Liver (tissue), 9 donors: ENCODE measurements around the gene PUS10. TPM values are rescaled to one million over a fixed set of nuclear protein-coding genes. Genes with fewer than 3 reads are reported as not detected.

Source experiments
- DNase-seq: peaks from one replicate; pipeline ENCODE4 v3.0.0-alpha.2; 2017; ENCODE audit warnings: low spot score
- H3K27ac ChIP-seq, 2 donors: one replicate each; pipeline ENCODE4 v1.7.0; 2013; ENCODE audit warnings: inconsistent platforms in 2 of 2, low read length in 2 of 2, control low read depth in 1 of 2, low read depth in 1 of 2, mild to moderate bottlenecking in 1 of 2
- H3K27me3 ChIP-seq, 4 donors: one replicate each; pipeline versions ENCODE4 v1.6.1 to v1.7.0; 2013; ENCODE audit warnings: low read length in 3 of 4, inconsistent platforms in 1 of 4, mild to moderate bottlenecking in 1 of 4, moderate library complexity in 1 of 4; ENCODE audit not compliant: control insufficient read depth in 4 of 4, insufficient read depth in 4 of 4
- H3K36me3 ChIP-seq, 4 donors: one replicate each; pipeline versions ENCODE4 v1.6.1 to v1.7.0; 2013; ENCODE audit warnings: low read length in 3 of 4, mild to moderate bottlenecking in 3 of 4, low read depth in 1 of 4, moderate library complexity in 1 of 4; ENCODE audit not compliant: control insufficient read depth in 4 of 4, insufficient read depth in 3 of 4
- H3K4me1 ChIP-seq, 4 donors: one replicate each; pipeline versions ENCODE4 v1.6.1 to v1.7.0; 2013; ENCODE audit warnings: low read length in 3 of 4, mild to moderate bottlenecking in 3 of 4, moderate library complexity in 1 of 4; ENCODE audit not compliant: control insufficient read depth in 4 of 4, insufficient read depth in 4 of 4
- H3K4me3 ChIP-seq, 3 donors: one replicate each; pipeline versions ENCODE4 v1.6.1 to v1.7.0; 2013; ENCODE audit warnings: low read length in 3 of 3, control low read depth in 1 of 3, low read depth in 1 of 3, mild to moderate bottlenecking in 1 of 3
- H3K9ac ChIP-seq, 2 donors: one replicate each; pipeline ENCODE4 v1.7.0; 2013; ENCODE audit warnings: low read length in 2 of 2, mild to moderate bottlenecking in 2 of 2, moderate library complexity in 2 of 2, control low read depth in 1 of 2, low read depth in 1 of 2
- H3K9me3 ChIP-seq, 4 donors: one replicate each; pipeline versions ENCODE4 v1.6.1 to v1.7.0; 2013; ENCODE audit warnings: low read length in 3 of 4; ENCODE audit not compliant: control insufficient read depth in 4 of 4
- ATF3 ChIP-seq: IDR thresholded peaks from 2 replicates; pipeline ENCODE4 v1.6.1; 2016; ENCODE audit warnings: antibody characterized with exemption
- CTCF ChIP-seq: fragments of 150-350 bp; IDR thresholded peaks from 2 replicates; pipeline ENCODE4 v1.5.1; 2017; ENCODE audit warnings: improper control_type of control experiment, low read depth, low read length; ENCODE audit not compliant: missing input control
- EGR1 ChIP-seq, 2 donors: IDR thresholded peaks; 2 replicates each; pipeline ENCODE4 v1.6.1; 2016 to 2018; ENCODE audit warnings: antibody characterized with exemption in 2 of 2, low read depth in 2 of 2
- FOXA1 ChIP-seq: IDR thresholded peaks from 2 replicates; pipeline ENCODE4 v1.6.1; 2016; ENCODE audit warnings: antibody characterized with exemption
- FOXA2 ChIP-seq: IDR thresholded peaks from 2 replicates; pipeline ENCODE4 v1.6.1; 2016; ENCODE audit warnings: antibody characterized with exemption
- GABPA ChIP-seq, 2 donors: IDR thresholded peaks in 1 of 2; conservative IDR thresholded peaks in 1 of 2; 2 replicates each; pipeline ENCODE4 v1.6.1; 2016; ENCODE audit warnings: antibody characterized with exemption in 2 of 2, mild to moderate bottlenecking in 1 of 2, moderate library complexity in 1 of 2
- HNF4A ChIP-seq, 2 donors: conservative IDR thresholded peaks; 2 replicates each; pipeline ENCODE4 v1.6.1; 2016; ENCODE audit warnings: antibody characterized with exemption in 2 of 2, mild to moderate bottlenecking in 2 of 2
- HNF4G ChIP-seq: IDR thresholded peaks from 2 replicates; pipeline ENCODE4 v1.6.1; 2016; ENCODE audit warnings: antibody characterized with exemption
- JUND ChIP-seq, 2 donors: IDR thresholded peaks; 2 replicates each; pipeline ENCODE4 v1.6.1; 2016; ENCODE audit warnings: antibody characterized with exemption in 2 of 2
- MAX ChIP-seq: IDR thresholded peaks from 2 replicates; pipeline ENCODE4 v1.6.1; 2016; ENCODE audit warnings: antibody characterized with exemption
- NR2F2 ChIP-seq: IDR thresholded peaks from 2 replicates; pipeline ENCODE4 v1.6.1; 2016; ENCODE audit warnings: antibody characterized with exemption
- RAD21 ChIP-seq, 2 donors: IDR thresholded peaks; 2 replicates each; pipeline ENCODE4 v1.6.1; 2016; ENCODE audit warnings: antibody characterized with exemption in 2 of 2, mild to moderate bottlenecking in 2 of 2
- REST ChIP-seq: IDR thresholded peaks from 2 replicates; pipeline ENCODE4 v1.6.1; 2016; ENCODE audit warnings: antibody characterized with exemption, mild to moderate bottlenecking
- RXRA ChIP-seq, 2 donors: IDR thresholded peaks; 2 replicates each; pipeline ENCODE4 v1.6.1; 2017 to 2018; ENCODE audit warnings: antibody characterized with exemption in 2 of 2, mild to moderate bottlenecking in 1 of 2
- SP1 ChIP-seq: IDR thresholded peaks from 2 replicates; pipeline ENCODE4 v1.6.1; 2018; ENCODE audit warnings: antibody characterized with exemption, mild to moderate bottlenecking
- TAF1 ChIP-seq: conservative IDR thresholded peaks from 2 replicates; pipeline ENCODE4 v1.6.1; 2016; ENCODE audit warnings: antibody characterized with exemption, mild to moderate bottlenecking
- YY1 ChIP-seq: IDR thresholded peaks from 2 replicates; pipeline ENCODE4 v1.6.1; 2016; ENCODE audit warnings: antibody characterized with exemption, mild to moderate bottlenecking
- ZBTB33 ChIP-seq: IDR thresholded peaks from 2 replicates; pipeline ENCODE4 v1.6.1; 2016; ENCODE audit warnings: antibody characterized with exemption
- WGBS: extraction: QIAGEN DNeasy Blood & Tissue Kit; methylation state at CpG from one replicate; pipeline ENCODE4 v1.1.7; 2013; 5-methylcytosine and 5-hydroxymethylcytosine counted together
- polyA plus RNA-seq, 2 donors: library from polyadenylated mRNA; stranded (reverse) in 1 of 2; unstranded in 1 of 2; fragments of 200-250 nt in 1 of 2; fragments of >200 nt in 1 of 2; fragmentation: Nextera tagmentation in 1 of 2; extraction: Ambion mirVana in 1 of 2; gene quantifications; one replicate each; pipeline versions ENCODE4 v1.2.1 to v1.2.3, GENCODE V29; 2013 to 2015
- total RNA-seq, 2 donors: library from RNA; depleted of rRNA; stranded (reverse); fragments of >200 nt; gene quantifications; one replicate each; pipeline ENCODE4 v1.2.3, GENCODE V29; 2014
- donor health status: healthy.
- donor health status: healthy.
- donor health status: healthy.
- donor health status: healthy.
- donor health status: healthy.

The PUS10 gene
- 10 to 100 TPM in 1 of 2 donors, 1 to 10 TPM in 1; 5.9 to 19.6 TPM for total RNA-seq
- 1 to 10 TPM; 4.3 to 6.8 TPM for polyA plus RNA-seq

- H3K4me1 ChIP-seq: peaks cover 7 to 20% (median 15%) of the 10 kb centered on the region in 4 donors
- WGBS: under 1% methylated on average over 39 of the region's 39 CpGs
Observed at GRCh38 chr2:61017556-61018317, at the start of gene PUS10, which contains the start of gene PEX13. PUS10 (minus strand) TSS chr2:61018255; CDS start chr2:61011890, 6,365 bp downstream. PEX13 (plus strand) TSS chr2:61017720; CDS start chr2:61017760, 40 bp downstream.

More at GRCh38 chr2:61017556-61018317, at the start of gene PUS10, which contains the start of gene PEX13:
- H3K4me3 ChIP-seq: peak within 1 kb of the TSS; percentile 68 to 94 (median 83)
- H3K27ac ChIP-seq: peak within 1 kb of the TSS; percentile 97
- TF ChIP-seq RAD21 (IDR thresholded peaks at IDR 0.05): no peak
- peak; percentile 60 to 78 for TF ChIP-seq JUND (IDR thresholded peaks at IDR 0.05)
- TF ChIP-seq MAX: peak; percentile 20
- TF ChIP-seq YY1: peak; percentile 55
- TF ChIP-seq ATF3: no peak
- TF ChIP-seq EGR1 (IDR thresholded peaks at IDR 0.05; ENCODE audit: low read depth in 2 of 2): peak; percentile 42 to 57
- TF ChIP-seq FOXA1: no peak
- no peak for TF ChIP-seq CTCF
- TF ChIP-seq RXRA (IDR thresholded peaks at IDR 0.05): peak; percentile 64 to 83
- TF ChIP-seq FOXA2: no peak
- TF ChIP-seq NR2F2: peak; percentile 59
- no peak for TF ChIP-seq REST
- peak; percentile 97 for TF ChIP-seq HNF4G
- peak; percentile 83 for TF ChIP-seq SP1
- TF ChIP-seq GABPA (IDR thresholded peaks at IDR 0.05 in 1 of 2, conservative IDR thresholded peaks at IDR 0.05 in 1 of 2): no peak
- peak; percentile 90 to 96 for TF ChIP-seq HNF4A (conservative IDR thresholded peaks at IDR 0.05)
- TF ChIP-seq TAF1: peak; percentile 81
- peak; percentile 51 for TF ChIP-seq ZBTB33
- no peaks in the 10 kb centered on the region for H3K36me3 ChIP-seq
- H3K27me3 ChIP-seq: no peaks in the 10 kb centered on the region
- peak within 1 kb of the TSS; percentile 71 to 92 for H3K9ac ChIP-seq
- H3K9me3 ChIP-seq: no peaks in the 10 kb centered on the region
- DNase-seq: peak; percentile 80
